Choroid plexus epithelial cell (primary cell): Measurements from ENCODE around the gene CACNA1D.

Source experiments
- DNase-seq: peaks from one replicate; pipeline ENCODE4 v3.0.0-alpha.2; 2010; ENCODE audit warnings: low read depth
- H3K4me3 ChIP-seq: 2 replicates; pipeline ENCODE4 v1.5.1; 2011; ENCODE audit warnings: low read depth, mild to moderate bottlenecking, control low read depth, low read length, moderate library complexity
- CTCF ChIP-seq: conservative IDR thresholded peaks from 2 replicates; pipeline ENCODE4 v1.5.1; 2011; ENCODE audit warnings: low read depth, mild to moderate bottlenecking, control low read depth, inconsistent platforms, low read length, moderate library complexity

CACNA1D gene

GRCh38 chr3:53502737-53503136 is 8.3 kb downstream of the CACNA1D start:
- H3K4me3 ChIP-seq, result no peak overlapping the region
- no peak for TF ChIP-seq CTCF
- DNase-seq, result no peak

GRCh38 chr3:53503195-53503594 is 8.8 kb downstream of the CACNA1D start:
- DNase-seq, result no peak
- TF ChIP-seq CTCF, result no peak

GRCh38 chr3:53506110-53506762 is 11.8 kb downstream of the CACNA1D start:
- no peak overlapping the region for H3K4me3 ChIP-seq
- DNase-seq, result no peak
- TF ChIP-seq CTCF, result no peak

More at GRCh38 chr3:53503195-53503594, 8.8 kb downstream of the CACNA1D start:
- H3K4me3 ChIP-seq, result no peak overlapping the region

- TF ChIP-seq CTCF, result no peak
- H3K4me3 ChIP-seq, result no peak overlapping the region
- DNase-seq, result no peak
These were observed 12.3 kb downstream of the CACNA1D start for GRCh38 chr3:53506763-53507145.

- H3K4me3 ChIP-seq, result no peak overlapping the region
- no peak for DNase-seq
- TF ChIP-seq CTCF, result no peak
These were observed 15.1 kb downstream of the CACNA1D start for GRCh38 chr3:53509494-53509893.

GRCh38 chr3:53510508-53510907 is 16.1 kb downstream of the CACNA1D start:
- no peak for TF ChIP-seq CTCF
- H3K4me3 ChIP-seq, result no peak overlapping the region
- DNase-seq, result no peak

- TF ChIP-seq CTCF, result no peak
- no peak overlapping the region for H3K4me3 ChIP-seq
- DNase-seq, result no peak
These were observed 16.8 kb downstream of the CACNA1D start for GRCh38 chr3:53511246-53511645.
